ENCODE results near the gene PSPN. TPM values are rescaled to one million over a fixed set of nuclear protein-coding genes. Genes with fewer than 3 reads are reported as not detected.

Gene PSPN
- total and polyA plus RNA-seq, 9 of the 15 experiments (the other 6 are each of a cell fraction or from before 2014, with no cell fraction given), result 0.21 to 1.1 (median 0.58) TPM

DNA sequence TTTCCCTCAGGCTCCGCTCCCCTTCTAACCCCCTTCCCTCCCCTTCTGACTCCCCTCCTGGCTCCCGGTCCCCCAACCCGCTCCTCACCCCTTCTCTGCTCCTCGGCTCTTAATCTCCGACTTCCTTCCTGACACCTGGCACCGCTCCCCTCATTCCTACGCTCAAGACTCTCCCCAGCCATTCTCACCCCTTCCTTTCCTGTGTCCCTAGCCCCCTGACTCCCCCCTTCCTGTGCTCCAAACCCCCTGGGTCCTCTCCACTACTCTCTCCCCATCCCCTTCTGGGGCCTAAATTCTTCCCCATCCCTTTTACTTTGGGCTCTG, 13.7 kb downstream of the PSPN start:
- in situ Hi-C loops (cut with MboI) (no loop called here), intact Hi-C loops (cut with micrococcal nuclease) (no loop called here)
- H3K36me3 ChIP-seq (ENCODE audit: control insufficient read depth, insufficient read depth, low read length), result peaks cover 39% of the 10 kb centered on the region; the same call in 2 of the 3 replicates
- H3K4me2 ChIP-seq (ENCODE audit: insufficient read depth, low read length), result peak overlapping the region; percentile 86
- ChIA-PET POLR2A (interaction anchor here (3.4 kb wide), 1 partner anchor 11 kb away, joined by 29 read pairs; the partner anchor contains the start of gene ALKBH7), CTCF (ENCODE audit: low intra/inter-chr PET ratio) (no interaction called here)
- DNase-seq (ENCODE audit: extremely low read depth in 1 of 4, low spot score in 3 of 4) (no peak), ATAC-seq (no peak; the same call in 1 of the 3 replicates), FAIRE-seq (no peak)
- no peaks in the 10 kb centered on the region for H3K9me1 ChIP-seq (ENCODE audit: control insufficient read depth, insufficient read depth, low read length)
- peak overlapping the region; percentile 84 for H3K4me3 ChIP-seq
- no peaks in the 10 kb centered on the region for H4K20me1 ChIP-seq (replicated peaks; ENCODE audit: control insufficient read depth, insufficient read depth, low read length)
- no peaks in the 10 kb centered on the region for H3K27me3 ChIP-seq (ENCODE audit: control insufficient read depth in 2 of 2, insufficient read depth in 2 of 2, low read length in 2 of 2)
- peak overlapping the region; percentile 77 to 91 for H3K9ac ChIP-seq (ENCODE audit: insufficient read depth in 1 of 2, low read depth in 2 of 2, low read length in 2 of 2)
- peak overlapping the region; percentile 81 for H3K27ac ChIP-seq (ENCODE audit: extremely low read depth, low read depth, low read length)
- peaks cover 17% of the 10 kb centered on the region for H3K79me2 ChIP-seq (ENCODE audit: control insufficient read depth, insufficient read depth, low read length)
- no peaks in the 10 kb centered on the region for H3K9me3 ChIP-seq (replicated peaks; ENCODE audit: control insufficient read depth, insufficient read depth, low read depth, low read length)
- WGBS (ENCODE audit: insufficient coverage, low coverage, missing lambda C conversion rate), result 0% methylated on average over 4 of the region's 7 CpGs
- H3K4me1 ChIP-seq (replicated peaks in 1 of 2; ENCODE audit: control insufficient read depth in 2 of 2, insufficient read depth in 2 of 2, low read length in 2 of 2), result peaks cover 8 to 36% of the 10 kb centered on the region in 2 experiments; a peak in 4 of 5 replicates
- no TSS peak for BruUV-seq (replicated peaks)
- H2AFZ ChIP-seq (ENCODE audit: low read depth, low read length), result peak overlapping the region; percentile 78
- TF ChIP-seq RFX5 (IDR thresholded peaks at IDR 0.05; ENCODE audit: low read depth, low read length) (no peak), HDAC1 (IDR thresholded peaks at IDR 0.05) (0 out of 4 replicates have a peak, but pooled peaks of 1 of the 2 experiments have one; percentile 2), BCL6 (CRISPR knock-in tag; IDR thresholded peaks at IDR 0.05) (no peak), ZNF174 (CRISPR knock-in tag; IDR thresholded peaks at IDR 0.05) (no peak), PHB2 (IDR thresholded peaks at IDR 0.05; ENCODE audit: low read depth) (0 out of 2 replicates have a peak, but pooled peaks have one; percentile 42), DPF2 (IDR thresholded peaks at IDR 0.05) (peak; percentile 24; the same call in 1 of the 2 replicates), ZNF274 (IDR thresholded peaks at IDR 0.05; ENCODE audit: borderline replicate concordance, low read depth, low read length) (no peak), SMARCE1 (IDR thresholded peaks at IDR 0.05) (peak; percentile 21; the same call in 1 of the 2 replicates), CAMTA2 (CRISPR knock-in tag; conservative IDR thresholded peaks at IDR 0.05) (no peak), CC2D1A (IDR thresholded peaks at IDR 0.05) (0 out of 2 replicates have a peak, but pooled peaks have one; percentile 15), KDM5B (IDR thresholded peaks at IDR 0.05; ENCODE audit: insufficient replicate concordance, low read depth, low read length) (no peak), MTA1 (IDR thresholded peaks at IDR 0.05; ENCODE audit: borderline replicate concordance) (peak; percentile 25; the same call in 1 of the 2 replicates), LARP7 (IDR thresholded peaks at IDR 0.05) (peak; percentile 31; the same call in 1 of the 2 replicates), RBBP5 (IDR thresholded peaks at IDR 0.05; ENCODE audit: borderline replicate concordance, insufficient read depth, low read length, poor library complexity, severe bottlenecking) (peak; percentile 27)
- TF ChIP-seq, protein P1, sequence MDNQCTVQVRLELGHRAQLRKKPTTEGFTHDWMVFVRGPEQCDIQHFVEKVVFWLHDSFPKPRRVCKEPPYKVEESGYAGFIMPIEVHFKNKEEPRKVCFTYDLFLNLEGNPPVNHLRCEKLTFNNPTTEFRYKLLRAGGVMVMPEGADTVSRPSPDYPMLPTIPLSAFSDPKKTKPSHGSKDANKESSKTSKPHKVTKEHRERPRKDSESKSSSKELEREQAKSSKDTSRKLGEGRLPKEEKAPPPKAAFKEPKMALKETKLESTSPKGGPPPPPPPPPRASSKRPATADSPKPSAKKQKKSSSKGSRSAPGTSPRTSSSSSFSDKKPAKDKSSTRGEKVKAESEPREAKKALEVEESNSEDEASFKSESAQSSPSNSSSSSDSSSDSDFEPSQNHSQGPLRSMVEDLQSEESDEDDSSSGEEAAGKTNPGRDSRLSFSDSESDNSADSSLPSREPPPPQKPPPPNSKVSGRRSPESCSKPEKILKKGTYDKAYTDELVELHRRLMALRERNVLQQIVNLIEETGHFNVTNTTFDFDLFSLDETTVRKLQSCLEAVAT (IDR thresholded peaks at IDR 0.05), result 0 out of 4 replicates have a peak, but pooled peaks of 1 of the 2 experiments have one; percentile 12
- TF ChIP-seq, protein P2, sequence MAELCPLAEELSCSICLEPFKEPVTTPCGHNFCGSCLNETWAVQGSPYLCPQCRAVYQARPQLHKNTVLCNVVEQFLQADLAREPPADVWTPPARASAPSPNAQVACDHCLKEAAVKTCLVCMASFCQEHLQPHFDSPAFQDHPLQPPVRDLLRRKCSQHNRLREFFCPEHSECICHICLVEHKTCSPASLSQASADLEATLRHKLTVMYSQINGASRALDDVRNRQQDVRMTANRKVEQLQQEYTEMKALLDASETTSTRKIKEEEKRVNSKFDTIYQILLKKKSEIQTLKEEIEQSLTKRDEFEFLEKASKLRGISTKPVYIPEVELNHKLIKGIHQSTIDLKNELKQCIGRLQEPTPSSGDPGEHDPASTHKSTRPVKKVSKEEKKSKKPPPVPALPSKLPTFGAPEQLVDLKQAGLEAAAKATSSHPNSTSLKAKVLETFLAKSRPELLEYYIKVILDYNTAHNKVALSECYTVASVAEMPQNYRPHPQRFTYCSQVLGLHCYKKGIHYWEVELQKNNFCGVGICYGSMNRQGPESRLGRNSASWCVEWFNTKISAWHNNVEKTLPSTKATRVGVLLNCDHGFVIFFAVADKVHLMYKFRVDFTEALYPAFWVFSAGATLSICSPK (IDR thresholded peaks at IDR 0.05; ENCODE audit: borderline replicate concordance), result peak; percentile 18; the same call in 1 of the 2 replicates
- TF ChIP-seq, protein P3, sequence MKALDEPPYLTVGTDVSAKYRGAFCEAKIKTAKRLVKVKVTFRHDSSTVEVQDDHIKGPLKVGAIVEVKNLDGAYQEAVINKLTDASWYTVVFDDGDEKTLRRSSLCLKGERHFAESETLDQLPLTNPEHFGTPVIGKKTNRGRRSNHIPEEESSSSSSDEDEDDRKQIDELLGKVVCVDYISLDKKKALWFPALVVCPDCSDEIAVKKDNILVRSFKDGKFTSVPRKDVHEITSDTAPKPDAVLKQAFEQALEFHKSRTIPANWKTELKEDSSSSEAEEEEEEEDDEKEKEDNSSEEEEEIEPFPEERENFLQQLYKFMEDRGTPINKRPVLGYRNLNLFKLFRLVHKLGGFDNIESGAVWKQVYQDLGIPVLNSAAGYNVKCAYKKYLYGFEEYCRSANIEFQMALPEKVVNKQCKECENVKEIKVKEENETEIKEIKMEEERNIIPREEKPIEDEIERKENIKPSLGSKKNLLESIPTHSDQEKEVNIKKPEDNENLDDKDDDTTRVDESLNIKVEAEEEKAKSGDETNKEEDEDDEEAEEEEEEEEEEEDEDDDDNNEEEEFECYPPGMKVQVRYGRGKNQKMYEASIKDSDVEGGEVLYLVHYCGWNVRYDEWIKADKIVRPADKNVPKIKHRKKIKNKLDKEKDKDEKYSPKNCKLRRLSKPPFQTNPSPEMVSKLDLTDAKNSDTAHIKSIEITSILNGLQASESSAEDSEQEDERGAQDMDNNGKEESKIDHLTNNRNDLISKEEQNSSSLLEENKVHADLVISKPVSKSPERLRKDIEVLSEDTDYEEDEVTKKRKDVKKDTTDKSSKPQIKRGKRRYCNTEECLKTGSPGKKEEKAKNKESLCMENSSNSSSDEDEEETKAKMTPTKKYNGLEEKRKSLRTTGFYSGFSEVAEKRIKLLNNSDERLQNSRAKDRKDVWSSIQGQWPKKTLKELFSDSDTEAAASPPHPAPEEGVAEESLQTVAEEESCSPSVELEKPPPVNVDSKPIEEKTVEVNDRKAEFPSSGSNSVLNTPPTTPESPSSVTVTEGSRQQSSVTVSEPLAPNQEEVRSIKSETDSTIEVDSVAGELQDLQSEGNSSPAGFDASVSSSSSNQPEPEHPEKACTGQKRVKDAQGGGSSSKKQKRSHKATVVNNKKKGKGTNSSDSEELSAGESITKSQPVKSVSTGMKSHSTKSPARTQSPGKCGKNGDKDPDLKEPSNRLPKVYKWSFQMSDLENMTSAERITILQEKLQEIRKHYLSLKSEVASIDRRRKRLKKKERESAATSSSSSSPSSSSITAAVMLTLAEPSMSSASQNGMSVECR (CRISPR knock-in tag; IDR thresholded peaks at IDR 0.05), result 0 out of 2 replicates have a peak, but pooled peaks have one; percentile 7
